22Rv1 (cell line): ENCODE measurements around the gene PHLDA2.

Source experiments
- H3K27ac ChIP-seq: fragments of 450-650 bp; 2 replicates; pipeline ENCODE4 v1.5.1; 2017
- ZFX ChIP-seq: fragments of 450-650 bp; IDR thresholded peaks from 2 replicates; pipeline ENCODE4 v1.6.1; 2017; ENCODE audit warnings: antibody characterized with exemption, borderline replicate concordance
- TF ChIP-seq, protein P1 (sequence below): fragments of 450-650 bp; IDR thresholded peaks from 2 replicates; pipeline ENCODE4 v1.5.1; 2017; ENCODE audit warnings: mild to moderate bottlenecking

PHLDA2 gene

DNA sequence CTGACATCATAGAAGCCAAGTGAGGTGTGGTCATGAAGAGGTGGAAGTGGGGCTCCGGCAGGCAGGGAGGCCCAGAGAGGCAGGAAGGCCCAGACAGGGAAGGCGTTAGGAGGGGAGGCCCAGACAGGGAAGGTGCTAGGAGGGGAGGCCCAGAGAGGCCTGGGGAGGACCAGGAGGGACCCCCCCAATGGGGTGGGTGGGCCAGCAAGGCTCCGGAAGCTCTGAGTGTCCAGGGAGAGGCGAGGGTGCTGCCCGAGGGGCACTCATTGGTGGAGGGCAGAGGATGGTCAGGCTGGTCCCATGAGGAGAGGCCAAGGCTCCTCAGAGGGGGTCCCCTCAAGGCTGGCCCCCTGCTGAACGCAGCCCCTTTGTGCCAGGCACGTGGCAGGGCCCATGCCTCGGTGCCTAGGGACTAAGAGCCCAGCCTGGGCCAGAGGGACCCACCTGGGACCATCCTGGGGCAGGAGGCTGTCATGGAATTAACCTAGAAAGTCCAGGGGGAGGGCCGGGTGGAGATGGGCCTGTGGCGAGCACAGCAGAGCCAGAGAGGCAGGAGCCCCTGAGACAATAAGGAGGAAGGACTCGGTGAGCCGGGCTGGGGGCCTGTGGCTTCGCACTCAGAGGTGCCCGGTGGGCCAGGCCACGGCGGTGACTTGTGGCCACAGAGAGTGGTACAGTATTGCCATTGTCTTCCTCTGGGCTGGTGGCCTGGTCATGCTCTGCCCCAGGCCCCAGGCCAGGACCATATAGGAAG is 12.2 kb downstream of the PHLDA2 start:
- no peak overlapping the region for H3K27ac ChIP-seq
- TF ChIP-seq, protein P1, sequence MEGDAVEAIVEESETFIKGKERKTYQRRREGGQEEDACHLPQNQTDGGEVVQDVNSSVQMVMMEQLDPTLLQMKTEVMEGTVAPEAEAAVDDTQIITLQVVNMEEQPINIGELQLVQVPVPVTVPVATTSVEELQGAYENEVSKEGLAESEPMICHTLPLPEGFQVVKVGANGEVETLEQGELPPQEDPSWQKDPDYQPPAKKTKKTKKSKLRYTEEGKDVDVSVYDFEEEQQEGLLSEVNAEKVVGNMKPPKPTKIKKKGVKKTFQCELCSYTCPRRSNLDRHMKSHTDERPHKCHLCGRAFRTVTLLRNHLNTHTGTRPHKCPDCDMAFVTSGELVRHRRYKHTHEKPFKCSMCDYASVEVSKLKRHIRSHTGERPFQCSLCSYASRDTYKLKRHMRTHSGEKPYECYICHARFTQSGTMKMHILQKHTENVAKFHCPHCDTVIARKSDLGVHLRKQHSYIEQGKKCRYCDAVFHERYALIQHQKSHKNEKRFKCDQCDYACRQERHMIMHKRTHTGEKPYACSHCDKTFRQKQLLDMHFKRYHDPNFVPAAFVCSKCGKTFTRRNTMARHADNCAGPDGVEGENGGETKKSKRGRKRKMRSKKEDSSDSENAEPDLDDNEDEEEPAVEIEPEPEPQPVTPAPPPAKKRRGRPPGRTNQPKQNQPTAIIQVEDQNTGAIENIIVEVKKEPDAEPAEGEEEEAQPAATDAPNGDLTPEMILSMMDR: no peak
- no peak for TF ChIP-seq ZFX

DNA sequence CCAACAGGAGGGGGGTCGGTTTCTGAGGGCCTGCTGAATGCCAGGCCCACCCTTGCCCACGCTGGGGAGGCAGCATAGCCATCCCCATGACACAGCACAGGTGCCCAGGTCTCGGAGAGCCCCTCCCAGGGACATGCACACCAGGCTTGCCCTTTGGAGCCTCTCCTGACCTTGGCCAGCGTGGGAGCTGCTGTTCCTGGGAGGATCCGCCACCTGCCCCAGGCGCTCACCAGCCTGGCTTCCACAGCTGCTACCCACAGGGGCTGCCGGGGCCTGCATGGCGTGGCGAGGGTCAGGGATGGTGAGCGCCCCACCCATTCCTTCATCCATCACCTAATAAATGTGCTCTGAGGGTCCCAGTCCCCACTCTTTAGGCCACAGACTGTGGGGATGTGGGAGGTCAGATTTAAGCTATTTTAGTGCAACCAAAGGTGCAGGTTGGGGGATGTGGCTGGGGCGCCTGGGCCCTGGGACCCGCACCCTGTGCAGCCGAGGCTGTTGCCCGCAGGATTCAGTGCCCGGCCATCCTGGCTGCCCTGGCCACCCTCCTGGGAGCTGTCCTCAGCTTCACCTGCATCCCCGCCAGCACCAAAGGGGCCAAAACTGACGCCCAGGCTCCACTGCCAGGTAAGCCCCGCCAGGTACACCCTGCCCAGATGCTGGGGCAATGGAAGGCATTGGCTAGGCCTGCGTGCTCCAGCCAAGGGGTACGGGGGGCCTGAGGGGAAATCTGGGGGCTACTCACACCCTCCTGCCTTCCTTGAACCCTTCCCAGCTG is 12.9 kb downstream of the PHLDA2 start:
- TF ChIP-seq, protein P1: no peak
- no peak for TF ChIP-seq ZFX
- no peak overlapping the region for H3K27ac ChIP-seq

DNA sequence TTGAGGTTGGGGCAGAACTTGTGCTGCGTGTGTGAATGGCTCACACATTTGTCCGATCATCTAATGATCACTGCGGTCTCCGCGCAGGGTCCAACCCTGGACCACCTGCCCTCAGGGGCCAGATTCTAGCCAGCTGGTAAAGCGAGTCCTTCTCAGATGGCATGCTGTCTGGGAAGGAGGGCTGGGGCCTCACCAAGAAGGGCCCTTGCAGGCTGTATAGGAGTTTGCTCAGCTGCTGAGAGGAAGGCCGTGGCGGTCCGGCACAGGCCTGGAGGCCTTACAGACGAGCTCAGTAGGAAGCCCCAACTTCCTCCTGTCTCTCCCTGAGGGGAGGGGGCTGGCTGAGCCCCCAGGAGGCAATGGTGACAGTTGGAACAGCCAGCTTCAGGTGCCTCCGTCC is 13.7 kb downstream of the PHLDA2 start:
- H3K27ac ChIP-seq: peak overlapping the region; percentile 96; the same call in 1 of the 2 replicates
- no peak for TF ChIP-seq ZFX
- TF ChIP-seq, protein P1: no peak

DNA sequence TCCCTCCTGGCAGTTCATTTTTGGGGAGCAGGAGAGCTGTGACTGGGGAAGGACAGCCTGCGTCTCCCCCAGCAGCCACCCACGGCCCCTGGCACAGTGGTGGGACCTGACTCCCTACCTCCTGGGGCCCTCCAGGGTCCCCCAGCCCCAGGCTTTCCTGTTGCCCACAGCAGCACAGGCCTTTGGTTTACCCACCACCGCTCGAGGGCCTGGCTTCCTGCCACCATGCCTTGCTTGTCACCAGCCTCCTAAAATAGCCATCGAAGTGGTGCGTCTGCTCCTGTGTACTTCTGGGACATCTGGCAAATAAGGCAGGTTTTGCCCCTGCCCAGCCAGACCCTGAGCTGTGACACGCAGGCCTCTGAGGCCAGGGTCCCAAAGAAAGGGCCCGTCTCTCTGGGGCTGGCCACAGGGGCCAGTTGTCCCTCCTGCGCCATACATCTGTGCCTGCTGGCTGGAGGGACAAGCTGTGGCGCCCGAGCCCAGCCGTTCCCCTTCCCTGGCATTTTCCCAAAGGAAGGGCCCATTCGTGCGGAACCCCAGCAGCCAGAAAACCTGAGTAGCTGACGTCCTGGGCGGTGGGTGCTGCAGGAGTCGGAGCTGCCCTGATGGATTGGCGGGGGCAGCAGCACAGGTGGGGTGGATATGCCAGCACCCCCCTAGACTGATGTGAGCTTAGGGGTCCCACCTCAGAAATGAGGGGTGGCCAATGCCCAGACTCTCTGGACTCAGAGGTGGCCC is 14.6 kb downstream of the PHLDA2 start:
- H3K27ac ChIP-seq: peak overlapping the region; percentile 96
- no peak for TF ChIP-seq ZFX
- TF ChIP-seq, protein P1: no peak

DNA sequence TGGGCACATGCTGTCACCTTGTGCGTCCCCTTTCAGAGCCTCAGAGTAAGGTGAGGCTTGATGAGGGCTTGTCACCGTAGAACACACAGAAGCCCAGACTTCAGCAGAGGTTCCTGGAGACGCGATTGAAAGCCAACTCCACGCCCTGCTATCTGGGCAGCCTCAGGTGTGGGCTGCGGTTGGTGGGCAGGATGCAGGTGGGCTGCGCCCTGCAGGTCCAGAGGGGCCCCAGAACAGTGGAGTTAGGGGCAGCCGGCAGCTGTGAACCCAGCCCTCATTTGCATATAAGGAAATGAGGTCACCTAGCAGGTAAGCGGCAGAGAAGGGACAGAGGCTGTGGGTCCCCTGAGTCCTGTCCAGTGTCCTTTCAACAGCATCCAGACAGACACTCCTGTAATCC is 15.4 kb downstream of the PHLDA2 start:
- H3K27ac ChIP-seq: peak overlapping the region; percentile 96
- TF ChIP-seq, protein P1: no peak
- no peak for TF ChIP-seq ZFX

DNA sequence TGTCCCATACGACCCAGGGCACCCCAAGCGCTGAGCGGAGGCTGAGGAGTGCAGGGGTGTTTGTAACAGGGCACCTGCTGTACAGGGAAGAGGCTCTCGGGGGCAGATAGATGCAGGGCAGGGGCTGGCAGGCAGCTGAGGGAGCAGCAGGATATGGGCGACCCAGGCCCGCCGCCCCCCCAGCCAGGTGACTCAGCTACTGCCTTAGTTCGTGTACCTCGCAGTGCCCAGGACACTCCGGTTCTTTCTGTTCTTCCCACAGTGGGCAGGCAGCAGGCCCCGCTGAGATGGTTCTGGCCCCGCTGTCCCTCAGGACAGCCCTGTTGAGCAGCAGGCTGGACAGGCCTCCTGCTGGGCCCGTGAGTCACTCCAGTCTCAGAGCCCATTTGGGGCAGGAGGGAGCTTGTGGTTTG is 16.2 kb downstream of the PHLDA2 start:
- TF ChIP-seq, protein P1: no peak
- TF ChIP-seq ZFX: no peak
- peak overlapping the region; percentile 96 for H3K27ac ChIP-seq
